NCI-H345 (cell line): ENCODE results near the gene HESX1.
A peak's percentile ranks its signal among the peaks of the same experiment; 100 is the strongest.

ENCODE experiments used
- DNase-seq: peaks from one replicate; lab custom pipeline; 2025; lab: John Stamatoyannopoulos, UW

The HESX1 gene

GRCh38 chr3:57199895-57200297 lies at the start of gene HESX1:
HESX1 (minus strand) TSS chr3:57199978; CDS start chr3:57199918, 60 bp downstream.
- no peak for DNase-seq

GRCh38 chr3:57244946-57245345 lies 45.2 kb upstream of the HESX1 start:
- no peak for DNase-seq

- no peak for DNase-seq
Observed at GRCh38 chr3:57234613-57235575, 35.1 kb upstream of the HESX1 start.

GRCh38 chr3:57233799-57234198 lies 34.0 kb upstream of the HESX1 start:
- DNase-seq = no peak

GRCh38 chr3:57230006-57230405 lies 30.2 kb upstream of the HESX1 start:
- DNase-seq = no peak

- DNase-seq = peak; percentile 23
Observed at GRCh38 chr3:57227930-57228751, 28.4 kb upstream of the HESX1 start.

- peak; percentile 90 for DNase-seq
Observed at GRCh38 chr3:57227204-57227929, 27.6 kb upstream of the HESX1 start, which contains the start of gene APPL1. APPL1 (plus strand) TSS chr3:57227729; CDS start chr3:57227884, 155 bp downstream.

- no peak for DNase-seq
Observed at GRCh38 chr3:57226176-57226575, 26.4 kb upstream of the HESX1 start.

- DNase-seq = no peak
Observed at GRCh38 chr3:57224856-57225255, 25.1 kb upstream of the HESX1 start.

- DNase-seq = peak; percentile 2
Observed at GRCh38 chr3:57221883-57222282, 22.1 kb upstream of the HESX1 start.

- no peak for DNase-seq
Observed at GRCh38 chr3:57206423-57206822, 6.6 kb upstream of the HESX1 start.

- DNase-seq = no peak
Observed at GRCh38 chr3:57194641-57195040, 5.1 kb downstream of the HESX1 start.

- no peak for DNase-seq
Observed at GRCh38 chr3:57192028-57192427, 7.8 kb downstream of the HESX1 start.

- DNase-seq = no peak
Observed at GRCh38 chr3:57184526-57184925, 15.3 kb downstream of the HESX1 start.

GRCh38 chr3:57179580-57180410 lies 20.0 kb downstream of the HESX1 start:
- DNase-seq = no peak

GRCh38 chr3:57176045-57176444 lies 23.7 kb downstream of the HESX1 start:
- DNase-seq = no peak

GRCh38 chr3:57173687-57174086 lies 26.1 kb downstream of the HESX1 start:
- DNase-seq = no peak

GRCh38 chr3:57170946-57171345 lies 28.8 kb downstream of the HESX1 start:
- DNase-seq = no peak

- DNase-seq = peak; percentile 67
Observed at GRCh38 chr3:57169872-57170623, 29.7 kb downstream of the HESX1 start.

GRCh38 chr3:57169108-57169507 lies 30.7 kb downstream of the HESX1 start:
- DNase-seq = no peak
